HepG2 (cell line): ENCODE data around the gene MISFA. TPM values are rescaled to one million over a fixed set of nuclear protein-coding genes. Genes with fewer than 3 reads are reported as not detected.

Experiments
- ATAC-seq: fragments of 200-7000 bp; cut with Tn5 transposase; 3 replicates; pipeline ENCODE4 v1.9.1; 2020; ENCODE audit warnings: mild to moderate bottlenecking, moderate library complexity
- BruUV-seq: library from RNA; stranded (reverse); fragments of 400-500 nt; replicated peaks from 2 replicates; lab custom pipeline; 2021; lab: Mats Ljungman, UMichigan
- CTCF ChIA-PET: fragments of 300-600 bp; formaldehyde crosslinking; extraction: SDS; loops from one replicate; lab custom pipeline; 2021; ENCODE audit warnings: low total read pairs, inconsistent platforms, low intra/inter-chr PET ratio; lab: Yijun Ruan, JAX
- POLR2A ChIA-PET: fragments of 350-600 bp; sonication (Branson Sonifier 250); formaldehyde crosslinking; loops from one replicate; lab custom pipeline; 2020; ENCODE audit warnings: antibody characterized with exemption, inconsistent platforms; lab: Yijun Ruan, JAX
- DNase-seq: peaks from one replicate; pipeline ENCODE4 v3.0.0-alpha.2; 2015; ENCODE audit warnings: low spot score
- FAIRE-seq: peaks from 3 replicates; lab custom pipeline; 2011; peaks lifted over from hg19 to GRCh38; lab: Jason Lieb, UNC
- H2AFZ ChIP-seq: one replicate; pipeline ENCODE4 v1.6.1; 2011; ENCODE audit warnings: low read length, inconsistent platforms
- H3K27ac ChIP-seq: fragments of 300-600 bp; 3 replicates; pipeline ENCODE4 v1.8.0; 2011; ENCODE audit warnings: mixed run types, mild to moderate bottlenecking, mixed read lengths, low read length, inconsistent platforms; ENCODE audit not compliant: insufficient read depth; ENCODE audit errors: extremely low read length
- H3K27me3 ChIP-seq, 2 experiments: fragments of 200-600 bp in 1 of 2; 2 replicates in 1 of 2; 3 replicates in 1 of 2; pipeline versions ENCODE4 v1.6.0 to v1.8.0; 2011; ENCODE audit warnings: low read length in 2 of 2, mild to moderate bottlenecking in 2 of 2, moderate library complexity in 2 of 2, inconsistent platforms in 1 of 2; ENCODE audit not compliant: insufficient read depth in 2 of 2, control insufficient read depth in 1 of 2
- H3K36me3 ChIP-seq, 2 experiments: fragments of 200-600 bp in 1 of 2; replicated peaks in 1 of 2; 2 replicates in 1 of 2; 3 replicates in 1 of 2; pipeline versions ENCODE4 v1.5.1 to v1.8.0; 2011; ENCODE audit warnings: low read length in 2 of 2, inconsistent platforms in 1 of 2; ENCODE audit not compliant: insufficient read depth in 2 of 2, control insufficient read depth in 1 of 2
- H3K4me1 ChIP-seq: 2 replicates; pipeline ENCODE4 v1.5.1; 2012; ENCODE audit warnings: low read length, inconsistent platforms; ENCODE audit not compliant: insufficient read depth
- H3K4me2 ChIP-seq: 2 replicates; pipeline ENCODE4 v1.6.0; 2011; ENCODE audit warnings: low read depth, low read length, inconsistent platforms
- H3K4me3 ChIP-seq, 3 experiments: fragments of 200-600 bp in 1 of 3; sonication (generic), shearing (Covaris generic) in 1 of 3; replicated peaks in 1 of 3; 2 replicates each; pipeline ENCODE4 v1.5.1; 2011 to 2016; ENCODE audit warnings: low read length in 3 of 3, inconsistent platforms in 2 of 3, low read depth in 2 of 3, mild to moderate bottlenecking in 2 of 3, control low read depth in 1 of 3, mixed read lengths in 1 of 3; ENCODE audit not compliant: insufficient read depth in 1 of 3
- H3K79me2 ChIP-seq: one replicate; pipeline ENCODE4 v1.6.1; 2011; ENCODE audit warnings: low read length, inconsistent platforms; ENCODE audit not compliant: insufficient read depth
- H3K9ac ChIP-seq: 2 replicates; pipeline ENCODE4 v1.6.0; 2011; ENCODE audit warnings: mild to moderate bottlenecking, low read depth, low read length, inconsistent platforms; ENCODE audit not compliant: insufficient read depth
- H3K9me3 ChIP-seq: 2 replicates; pipeline ENCODE4 v1.5.1; 2012; ENCODE audit warnings: mild to moderate bottlenecking, low read length
- H4K20me1 ChIP-seq: 2 replicates; pipeline ENCODE4 v1.6.0; 2011; ENCODE audit warnings: inconsistent platforms, mild to moderate bottlenecking, low read length, moderate library complexity; ENCODE audit not compliant: insufficient read depth
- HOXA9 ChIP-seq: sonication (generic); formaldehyde crosslinking; IDR thresholded peaks from 2 replicates; pipeline ENCODE4 v1.8.1; 2022; ENCODE audit warnings: missing genetic modification reagents, mild to moderate bottlenecking, moderate library complexity, borderline replicate concordance
- MYNN ChIP-seq: sonication (generic); formaldehyde crosslinking; IDR thresholded peaks from 2 replicates; pipeline ENCODE4 v1.4.0; 2020; ENCODE audit warnings: mild to moderate bottlenecking, low read depth, missing genetic modification reagents
- RELA ChIP-seq: sonication (generic); formaldehyde crosslinking; IDR thresholded peaks from 2 replicates; pipeline ENCODE4 v1.4.0; 2020; ENCODE audit warnings: missing genetic modification reagents
- TBX3 ChIP-seq: fragments of 450-650 bp; IDR thresholded peaks from 2 replicates; pipeline ENCODE4 v1.6.1; 2017; ENCODE audit warnings: antibody characterized with exemption, mild to moderate bottlenecking, inconsistent platforms, borderline replicate concordance
- TFAP4 ChIP-seq: sonication (generic); IDR thresholded peaks from 2 replicates; pipeline ENCODE4 v1.6.1; 2016; ENCODE audit warnings: low read depth, borderline replicate concordance
- ZNF235 ChIP-seq: sonication (generic); formaldehyde crosslinking; IDR thresholded peaks from 2 replicates; pipeline ENCODE4 v1.8.1; 2023; ENCODE audit warnings: mild to moderate bottlenecking, missing genetic modification reagents, borderline replicate concordance
- ZNF382 ChIP-seq: sonication (generic); formaldehyde crosslinking; IDR thresholded peaks from 2 replicates; pipeline ENCODE4 v1.5.0; 2020; ENCODE audit warnings: missing genetic modification reagents, mild to moderate bottlenecking, borderline replicate concordance
- ZNF879 ChIP-seq: sonication (generic); formaldehyde crosslinking; IDR thresholded peaks from 2 replicates; pipeline ENCODE4 v1.8.1; 2023; ENCODE audit warnings: missing genetic modification reagents
- WGBS: methylation state at CpG from one replicate; pipeline ENCODE4 v1.1.6; 2017; ENCODE audit warnings: low lambda C conversion rate; 5-methylcytosine and 5-hydroxymethylcytosine counted together
- in situ Hi-C: cut with HindIII; loops from 2 replicates; pipeline ENCODE4 v1.10.0; 2017; ENCODE audit warnings: low pct_unique_long_range_greater_than_20kb; ENCODE audit not compliant: extremely low pct_ligation_motif_present
- intact Hi-C: fragments of 100-400 bp; cut with micrococcal nuclease; formaldehyde crosslinking; loops from one replicate; pipeline ENCODE4 v1.10.0; 2022; ENCODE audit not compliant: unreplicated experiment
- polyA plus RNA-seq, 8 experiments: library from polyadenylated mRNA; depleted of rRNA in 3 of 8; stranded (reverse) in 7 of 8; unstranded in 1 of 8; fragments of >200 nt; fragmentation: Illumina TruSeq in 4 of 8; extraction: Trizol in 4 of 8; gene quantifications; 2 replicates each; pipeline versions ENCODE4 v1.2.1 to v1.2.3, GENCODE V29; 2011 to 2016; ENCODE audit warnings: low read depth in 4 of 8, missing spikeins in 1 of 8, mixed read lengths in 1 of 8; ENCODE audit not compliant: insufficient read depth in 1 of 8
- total RNA-seq, 5 experiments: library from RNA; depleted of rRNA; stranded (reverse); fragments of >200 nt; fragmentation: Illumina TruSeq; extraction: Trizol; gene quantifications; 2 replicates each; pipeline ENCODE4 v1.2.3, GENCODE V29; 2016; ENCODE audit warnings: low read depth in 1 of 5
- TF ChIP-seq, protein P1 (sequence below): sonication (generic); formaldehyde crosslinking; IDR thresholded peaks from 2 replicates; pipeline ENCODE4 v1.9.0; 2021; ENCODE audit warnings: missing genetic modification reagents, mild to moderate bottlenecking, borderline replicate concordance
- TF ChIP-seq, protein P2 (sequence below): sonication (generic); formaldehyde crosslinking; IDR thresholded peaks from 2 replicates; pipeline ENCODE4 v1.4.0; 2020; ENCODE audit warnings: missing genetic modification reagents

The MISFA gene
- total and polyA plus RNA-seq, 2 of the 13 experiments (the other 11 are each of a cell fraction or from before 2014, with no cell fraction given) = 1.4 to 5.4 TPM

GRCh38 chr11:18615628-18616392, 16.2 kb downstream of the MISFA start:
- in situ Hi-C loops = no loop called here
- H3K79me2 ChIP-seq = peaks cover 22% of the 10 kb centered on the region
- H3K9me3 ChIP-seq = no peaks in the 10 kb centered on the region
- peaks cover 5% of the 10 kb centered on the region; the same call in 1 of the 2 replicates for H3K4me1 ChIP-seq
- H3K27me3 ChIP-seq = no peaks in the 10 kb centered on the region
- H3K4me3 ChIP-seq = no peak overlapping the region
- H3K27ac ChIP-seq = no peak overlapping the region
- no peak overlapping the region for H2AFZ ChIP-seq
- no peak for FAIRE-seq
- TF ChIP-seq TBX3 = no peak
- TF ChIP-seq ZNF235 (CRISPR knock-in tag) = no peak
- TF ChIP-seq TFAP4 = no peak
- TF ChIP-seq, all 625 proteins: peak for 0
- H3K9ac ChIP-seq = no peak overlapping the region
- H4K20me1 ChIP-seq = 0 out of 2 replicates have a peak, but pooled peaks cover 2% of the 10 kb centered on the region
- peaks cover 11 to 44% of the 10 kb centered on the region in 2 experiments for H3K36me3 ChIP-seq
- WGBS = 95% methylated on average over 11 of the region's 11 CpGs
- no peak for DNase-seq
- ChIA-PET CTCF (no interaction called here), POLR2A (no interaction called here)
- intact Hi-C loops = no loop called here
- H3K4me2 ChIP-seq = no peak overlapping the region
- BruUV-seq = no TSS peak
- ATAC-seq = no peak

- no peak overlapping the region for H3K27ac ChIP-seq
- FAIRE-seq (no peak), ATAC-seq (no peak), DNase-seq (no peak)
- peaks cover 5% of the 10 kb centered on the region; the same call in 1 of the 2 replicates for H3K4me1 ChIP-seq
- H3K27me3 ChIP-seq = no peaks in the 10 kb centered on the region
- H3K36me3 ChIP-seq = peaks cover 9 to 36% of the 10 kb centered on the region in 2 experiments
- WGBS = 82% methylated on average over 10 of the region's 10 CpGs
- CTCF ChIA-PET = no interaction called here
- no peak overlapping the region for H3K4me2 ChIP-seq
- POLR2A ChIA-PET = interaction anchor here (2.3 kb wide), 1 partner anchor 16 kb away, joined by 7 read pairs; the partner anchor contains the start of gene SPTY2D1
- in situ Hi-C loops (no loop called here), intact Hi-C loops (no loop called here)
- 0 out of 2 replicates have a peak, but pooled peaks cover 2% of the 10 kb centered on the region for H4K20me1 ChIP-seq
- BruUV-seq = no TSS peak
- H3K4me3 ChIP-seq = no peak overlapping the region
- no peak overlapping the region for H3K9ac ChIP-seq
- H3K9me3 ChIP-seq = no peaks in the 10 kb centered on the region
- H3K79me2 ChIP-seq = peaks cover 40% of the 10 kb centered on the region
- no peak overlapping the region for H2AFZ ChIP-seq
- TF ChIP-seq, protein P1, sequence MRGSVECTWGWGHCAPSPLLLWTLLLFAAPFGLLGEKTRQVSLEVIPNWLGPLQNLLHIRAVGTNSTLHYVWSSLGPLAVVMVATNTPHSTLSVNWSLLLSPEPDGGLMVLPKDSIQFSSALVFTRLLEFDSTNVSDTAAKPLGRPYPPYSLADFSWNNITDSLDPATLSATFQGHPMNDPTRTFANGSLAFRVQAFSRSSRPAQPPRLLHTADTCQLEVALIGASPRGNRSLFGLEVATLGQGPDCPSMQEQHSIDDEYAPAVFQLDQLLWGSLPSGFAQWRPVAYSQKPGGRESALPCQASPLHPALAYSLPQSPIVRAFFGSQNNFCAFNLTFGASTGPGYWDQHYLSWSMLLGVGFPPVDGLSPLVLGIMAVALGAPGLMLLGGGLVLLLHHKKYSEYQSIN (CRISPR knock-in tag) = no peak
- TF ChIP-seq, protein P2, sequence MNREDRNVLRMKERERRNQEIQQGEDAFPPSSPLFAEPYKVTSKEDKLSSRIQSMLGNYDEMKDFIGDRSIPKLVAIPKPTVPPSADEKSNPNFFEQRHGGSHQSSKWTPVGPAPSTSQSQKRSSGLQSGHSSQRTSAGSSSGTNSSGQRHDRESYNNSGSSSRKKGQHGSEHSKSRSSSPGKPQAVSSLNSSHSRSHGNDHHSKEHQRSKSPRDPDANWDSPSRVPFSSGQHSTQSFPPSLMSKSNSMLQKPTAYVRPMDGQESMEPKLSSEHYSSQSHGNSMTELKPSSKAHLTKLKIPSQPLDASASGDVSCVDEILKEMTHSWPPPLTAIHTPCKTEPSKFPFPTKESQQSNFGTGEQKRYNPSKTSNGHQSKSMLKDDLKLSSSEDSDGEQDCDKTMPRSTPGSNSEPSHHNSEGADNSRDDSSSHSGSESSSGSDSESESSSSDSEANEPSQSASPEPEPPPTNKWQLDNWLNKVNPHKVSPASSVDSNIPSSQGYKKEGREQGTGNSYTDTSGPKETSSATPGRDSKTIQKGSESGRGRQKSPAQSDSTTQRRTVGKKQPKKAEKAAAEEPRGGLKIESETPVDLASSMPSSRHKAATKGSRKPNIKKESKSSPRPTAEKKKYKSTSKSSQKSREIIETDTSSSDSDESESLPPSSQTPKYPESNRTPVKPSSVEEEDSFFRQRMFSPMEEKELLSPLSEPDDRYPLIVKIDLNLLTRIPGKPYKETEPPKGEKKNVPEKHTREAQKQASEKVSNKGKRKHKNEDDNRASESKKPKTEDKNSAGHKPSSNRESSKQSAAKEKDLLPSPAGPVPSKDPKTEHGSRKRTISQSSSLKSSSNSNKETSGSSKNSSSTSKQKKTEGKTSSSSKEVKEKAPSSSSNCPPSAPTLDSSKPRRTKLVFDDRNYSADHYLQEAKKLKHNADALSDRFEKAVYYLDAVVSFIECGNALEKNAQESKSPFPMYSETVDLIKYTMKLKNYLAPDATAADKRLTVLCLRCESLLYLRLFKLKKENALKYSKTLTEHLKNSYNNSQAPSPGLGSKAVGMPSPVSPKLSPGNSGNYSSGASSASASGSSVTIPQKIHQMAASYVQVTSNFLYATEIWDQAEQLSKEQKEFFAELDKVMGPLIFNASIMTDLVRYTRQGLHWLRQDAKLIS (CRISPR knock-in tag) = no peak
- no peak for TF ChIP-seq ZNF879 (CRISPR knock-in tag)
- TF ChIP-seq HOXA9 (CRISPR knock-in tag) = no peak
- TF ChIP-seq ZNF382 = no peak
- TF ChIP-seq RELA = no peak
- TF ChIP-seq MYNN (CRISPR knock-in tag) = no peak
Observed at GRCh38 chr11:18617688-18618341, 18.2 kb downstream of the MISFA start.
